ENCODE results near the gene PCDHA2. TPM values are rescaled to one million over a fixed set of nuclear protein-coding genes. Genes with fewer than 3 reads are reported as not detected.
"Not testable (repeated sequence)": the region's sequence is repeated elsewhere in the genome, so short reads cannot be mapped to it uniquely, and the experiment has no call there.

PCDHA2 gene
- total and polyA plus RNA-seq, 5 experiments from 2014 or later = not detected

DNA sequence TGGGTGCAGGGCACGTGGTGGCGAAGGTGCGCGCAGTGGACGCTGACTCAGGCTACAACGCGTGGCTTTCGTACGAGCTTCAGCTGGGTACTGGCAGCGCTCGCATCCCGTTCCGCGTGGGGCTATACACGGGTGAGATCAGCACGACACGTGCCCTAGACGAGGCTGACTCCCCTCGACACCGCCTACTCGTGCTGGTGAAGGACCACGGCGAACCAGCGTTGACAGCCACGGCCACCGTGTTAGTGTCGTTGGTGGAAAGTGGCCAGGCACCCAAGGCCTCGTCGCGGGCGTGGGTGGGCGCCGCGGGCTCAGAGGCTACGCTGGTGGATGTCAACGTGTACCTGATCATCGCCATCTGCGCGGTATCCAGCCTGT is 2.1 kb downstream of the PCDHA2 start:
- DNase-seq = peak in 1 of 10 donors; percentile 59
- peaks cover 23 to 44% (median 28%) of the 10 kb centered on the region in 5 donors for H3K27me3 Mint-ChIP-seq
- no peak overlapping the region for H3K27ac Mint-ChIP-seq
- no peak overlapping the region for H3K4me3 Mint-ChIP-seq
- H3K4me1 Mint-ChIP-seq = no peaks in the 10 kb centered on the region
- POLR2A ChIA-PET = no interaction called here
- no peak for ATAC-seq
- peaks cover 17 to 83% (median 46%) of the 10 kb centered on the region in 9 donors for H3K9me3 Mint-ChIP-seq
- H3K36me3 Mint-ChIP-seq = peaks cover 12 to 64% (median 44%) of the 10 kb centered on the region in 3 donors

DNA sequence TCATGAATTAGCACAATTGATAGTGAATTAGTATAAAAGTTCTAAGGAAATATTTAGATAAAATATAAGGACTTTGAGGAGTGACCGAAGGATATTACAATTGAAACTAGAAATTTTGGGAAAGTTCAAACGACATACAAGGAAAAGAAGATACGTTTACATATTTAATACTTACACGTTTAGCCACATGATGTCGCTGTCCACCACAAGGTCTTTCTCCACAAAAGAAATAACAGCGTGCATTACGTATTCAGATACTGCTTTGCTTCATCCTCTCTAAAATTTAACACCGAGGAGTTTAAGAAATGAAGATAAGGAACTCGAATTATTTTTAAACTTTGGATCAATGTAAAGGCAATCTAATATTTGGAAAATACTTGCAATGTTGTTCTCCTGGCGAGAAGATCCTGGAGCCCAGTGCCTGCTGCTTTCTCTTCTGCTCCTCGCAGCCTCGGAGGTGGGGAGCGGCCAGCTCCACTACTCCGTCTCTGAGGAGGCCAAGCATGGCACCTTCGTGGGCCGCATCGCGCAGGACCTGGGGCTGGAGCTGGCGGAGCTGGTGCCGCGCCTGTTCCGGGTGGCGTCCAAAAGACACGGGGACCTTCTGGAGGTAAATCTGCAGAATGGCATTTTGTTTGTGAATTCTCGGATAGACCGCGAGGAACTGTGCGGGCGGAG is 6.3 kb downstream of the PCDHA2 start, which contains the start of gene PCDHA3:
PCDHA3 (plus strand) TSS at position 242 of the 678 bp plus-strand sequence.
- Mint-ChIP-seq H3K27me3 (peaks cover 20 to 42% (median 23%) of the 10 kb centered on the region in 5 donors), H3K4me1 (no peaks in the 10 kb centered on the region), H3K27ac (peak within 1 kb of the TSS in 1 of 10 donors; percentile 65), H3K9me3 (peaks cover 16 to 73% (median 40%) of the 10 kb centered on the region in 9 donors), H3K4me3 (no peak within 1 kb of the TSS), H3K36me3 (peaks cover 8 to 54% (median 28%) of the 10 kb centered on the region in 3 donors)
- DNase-seq (no peak), ATAC-seq (no peak)
- POLR2A ChIA-PET = no interaction called here

DNA sequence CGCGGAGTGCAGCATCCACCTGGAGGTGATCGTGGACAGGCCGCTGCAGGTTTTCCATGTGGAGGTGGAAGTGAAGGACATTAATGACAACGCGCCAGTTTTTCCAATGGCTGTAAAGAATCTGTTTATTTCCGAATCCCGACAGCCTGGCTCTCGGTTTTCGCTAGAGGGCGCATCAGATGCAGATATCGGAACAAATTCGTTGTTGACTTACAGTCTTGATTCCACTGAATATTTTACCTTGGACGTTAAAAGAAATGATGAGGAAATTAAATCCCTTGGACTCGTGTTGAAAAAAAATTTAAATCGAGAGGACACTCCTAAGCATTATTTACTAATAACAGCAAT is 6.8 kb downstream of the PCDHA2 start:
- Mint-ChIP-seq H3K36me3 (peaks cover 8 to 57% (median 30%) of the 10 kb centered on the region in 3 donors), H3K27me3 (peaks cover 22 to 45% (median 24%) of the 10 kb centered on the region in 5 donors), H3K9me3 (peaks cover 16 to 76% (median 42%) of the 10 kb centered on the region in 9 donors), H3K4me3 (no peak overlapping the region), H3K27ac (no peak overlapping the region), H3K4me1 (no peaks in the 10 kb centered on the region)
- DNase-seq = no peak
- POLR2A ChIA-PET = no interaction called here
- ATAC-seq = no peak

DNA sequence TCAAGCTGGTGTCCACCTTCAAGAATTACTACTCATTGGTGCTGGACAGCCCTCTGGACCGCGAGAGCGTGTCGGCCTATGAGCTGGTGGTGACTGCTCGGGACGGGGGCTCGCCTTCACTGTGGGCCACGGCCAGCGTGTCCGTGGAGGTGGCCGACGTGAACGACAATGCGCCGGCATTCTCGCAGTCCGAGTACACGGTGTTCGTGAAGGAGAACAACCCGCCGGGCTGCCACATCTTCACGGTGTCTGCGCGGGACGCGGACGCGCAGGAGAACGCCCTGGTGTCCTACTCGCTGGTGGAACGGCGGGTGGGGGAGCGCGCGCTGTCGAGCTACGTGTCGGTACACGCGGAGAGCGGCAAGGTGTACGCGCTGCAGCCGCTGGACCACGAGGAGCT is 7.7 kb downstream of the PCDHA2 start:
- H3K27ac Mint-ChIP-seq, DNase-seq, POLR2A ChIA-PET, ATAC-seq, H3K4me1 Mint-ChIP-seq, H3K4me3 Mint-ChIP-seq: not testable (repeated sequence)
- peaks cover 16 to 80% (median 43%) of the 10 kb centered on the region in 9 donors for H3K9me3 Mint-ChIP-seq
- peaks cover 10 to 60% (median 32%) of the 10 kb centered on the region in 3 donors for H3K36me3 Mint-ChIP-seq
- peaks cover 26 to 49% (median 31%) of the 10 kb centered on the region in 5 donors for H3K27me3 Mint-ChIP-seq

DNA sequence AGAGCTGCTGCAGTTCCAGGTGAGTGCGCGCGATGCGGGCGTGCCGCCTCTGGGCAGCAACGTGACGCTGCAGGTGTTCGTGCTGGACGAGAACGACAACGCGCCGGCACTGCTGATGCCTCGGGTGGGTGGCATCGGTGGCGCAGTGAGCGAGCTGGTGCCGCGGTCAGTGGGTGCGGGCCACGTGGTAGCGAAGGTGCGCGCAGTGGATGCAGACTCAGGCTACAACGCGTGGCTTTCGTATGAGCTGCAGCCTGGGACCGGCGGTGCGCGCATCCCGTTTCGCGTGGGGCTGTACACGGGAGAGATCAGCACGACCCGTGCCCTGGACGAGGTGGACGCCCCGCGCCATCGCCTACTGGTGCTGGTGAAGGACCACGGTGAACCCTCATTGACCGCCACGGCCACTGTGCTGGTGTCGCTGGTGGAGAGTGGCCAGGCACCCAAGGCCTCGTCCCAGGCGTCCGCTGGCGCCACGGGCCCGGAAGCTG is 8.2 kb downstream of the PCDHA2 start:
- Mint-ChIP-seq H3K9me3 (peaks cover 15 to 82% (median 42%) of the 10 kb centered on the region in 9 donors), H3K27me3 (peaks cover 25 to 48% (median 34%) of the 10 kb centered on the region in 5 donors), H3K4me1 (no peaks in the 10 kb centered on the region), H3K36me3 (peaks cover 10 to 62% (median 31%) of the 10 kb centered on the region in 3 donors), H3K4me3 (no peak overlapping the region), H3K27ac (no peak overlapping the region)
- POLR2A ChIA-PET = no interaction called here
- no peak for ATAC-seq
- no peak for DNase-seq

DNA sequence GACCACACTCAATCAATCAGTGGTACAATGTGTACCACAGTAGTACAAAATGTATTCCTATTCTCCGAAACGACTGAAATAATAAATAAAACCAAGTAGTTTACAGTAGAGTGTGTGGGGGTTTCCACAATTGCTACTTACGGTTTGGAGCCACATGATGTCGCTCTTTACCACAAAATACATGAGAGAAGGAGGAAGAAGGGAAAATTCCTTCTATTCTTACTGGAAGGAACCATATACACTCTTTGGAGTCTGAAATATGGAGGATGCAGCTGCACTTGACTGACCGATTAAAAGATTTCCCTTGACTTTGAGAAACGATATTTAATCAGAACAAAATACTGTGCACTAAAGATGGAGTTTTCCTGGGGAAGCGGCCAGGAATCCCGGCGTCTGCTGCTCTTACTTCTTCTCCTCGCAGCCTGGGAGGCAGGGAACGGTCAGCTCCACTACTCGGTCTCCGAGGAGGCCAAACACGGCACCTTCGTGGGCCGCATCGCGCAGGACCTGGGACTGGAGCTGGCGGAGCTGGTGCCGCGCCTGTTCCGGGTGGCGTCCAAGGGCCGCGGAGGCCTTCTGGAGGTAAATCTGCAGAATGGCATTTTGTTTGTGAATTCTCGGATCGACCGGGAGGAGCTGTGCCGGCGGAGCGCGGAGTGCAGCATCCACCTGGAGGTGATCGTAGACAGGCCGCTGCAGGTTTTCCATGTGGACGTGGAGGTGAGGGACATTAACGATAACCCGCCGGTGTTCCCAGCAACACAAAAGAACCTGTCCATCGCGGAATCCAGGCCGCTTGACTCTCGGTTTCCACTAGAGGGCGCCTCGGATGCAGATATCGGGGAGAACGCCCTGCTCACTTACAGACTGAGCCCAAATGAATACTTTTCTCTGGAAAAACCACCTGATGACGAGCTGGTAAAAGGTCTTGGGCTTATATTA is 12.5 kb downstream of the PCDHA2 start, which contains the start of gene PCDHA4:
PCDHA4 (plus strand) TSS at position 235 of the 942 bp plus-strand sequence.
- peaks cover 17 to 83% (median 44%) of the 10 kb centered on the region in 9 donors for H3K9me3 Mint-ChIP-seq
- POLR2A ChIA-PET = no interaction called here
- H3K4me3 Mint-ChIP-seq = peak within 1 kb of the TSS in 1 of 10 donors; percentile 12
- peak within 1 kb of the TSS in 1 of 10 donors; percentile 34 for H3K27ac Mint-ChIP-seq
- H3K27me3 Mint-ChIP-seq = peaks cover 19 to 46% (median 33%) of the 10 kb centered on the region in 5 donors
- no peaks in the 10 kb centered on the region for H3K4me1 Mint-ChIP-seq
- peaks cover 5 to 53% (median 15%) of the 10 kb centered on the region in 3 donors for H3K36me3 Mint-ChIP-seq
- no peak for ATAC-seq
- no peak for DNase-seq

DNA sequence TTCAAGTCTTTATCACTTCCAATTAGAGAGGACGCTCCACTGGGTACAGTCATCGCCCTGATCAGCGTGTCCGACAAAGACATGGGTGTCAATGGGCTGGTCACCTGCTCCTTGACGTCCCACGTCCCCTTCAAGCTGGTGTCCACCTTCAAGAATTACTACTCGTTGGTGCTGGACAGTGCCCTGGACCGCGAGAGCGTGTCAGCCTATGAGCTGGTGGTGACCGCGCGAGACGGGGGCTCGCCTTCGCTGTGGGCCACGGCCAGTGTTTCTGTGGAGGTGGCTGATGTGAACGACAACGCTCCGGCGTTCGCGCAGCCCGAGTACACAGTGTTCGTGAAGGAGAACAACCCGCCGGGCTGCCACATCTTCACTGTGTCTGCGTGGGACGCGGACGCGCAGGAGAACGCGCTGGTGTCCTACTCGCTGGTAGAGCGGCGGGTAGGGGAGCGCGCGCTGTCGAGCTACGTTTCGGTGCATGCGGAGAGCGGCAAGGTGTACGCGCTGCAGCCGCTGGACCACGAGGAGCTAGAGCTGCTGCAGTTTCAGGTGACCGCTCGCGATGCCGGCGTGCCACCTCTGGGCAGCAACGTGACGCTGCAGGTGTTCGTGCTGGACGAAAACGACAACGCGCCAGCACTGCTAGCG is 13.7 kb downstream of the PCDHA2 start:
- peaks cover 23 to 57% (median 36%) of the 10 kb centered on the region in 5 donors for H3K27me3 Mint-ChIP-seq
- H3K27ac Mint-ChIP-seq, DNase-seq, H3K4me1 Mint-ChIP-seq, POLR2A ChIA-PET, ATAC-seq: not testable (repeated sequence)
- peak overlapping the region in 1 of 10 donors; percentile 36 for H3K4me3 Mint-ChIP-seq
- peaks cover 5 to 64% (median 14%) of the 10 kb centered on the region in 3 donors for H3K36me3 Mint-ChIP-seq
- H3K9me3 Mint-ChIP-seq = peaks cover 19 to 92% (median 55%) of the 10 kb centered on the region in 9 donors

DNA sequence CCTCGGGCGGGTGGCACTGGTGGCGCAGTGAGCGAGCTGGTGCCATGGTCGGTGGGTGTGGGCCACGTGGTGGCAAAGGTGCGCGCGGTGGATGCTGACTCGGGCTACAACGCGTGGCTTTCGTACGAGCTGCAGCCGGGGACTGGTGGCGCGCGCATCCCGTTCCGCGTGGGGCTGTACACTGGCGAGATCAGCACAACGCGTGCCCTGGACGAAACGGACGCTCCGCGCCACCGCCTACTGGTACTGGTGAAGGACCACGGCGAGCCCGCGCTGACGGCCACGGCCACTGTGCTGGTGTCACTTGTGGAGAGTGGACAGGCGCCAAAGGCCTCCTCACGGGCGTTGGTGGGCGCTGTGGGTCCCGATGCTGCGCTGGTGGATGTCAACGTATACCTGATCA is 14.2 kb downstream of the PCDHA2 start:
- POLR2A ChIA-PET = no interaction called here
- no peaks in the 10 kb centered on the region for H3K4me1 Mint-ChIP-seq
- H3K27ac Mint-ChIP-seq = no peak overlapping the region
- no peak for ATAC-seq
- peaks cover 18 to 52% (median 33%) of the 10 kb centered on the region in 5 donors for H3K27me3 Mint-ChIP-seq
- H3K9me3 Mint-ChIP-seq = peaks cover 16 to 90% (median 51%) of the 10 kb centered on the region in 9 donors
- peaks cover 3 to 61% (median 11%) of the 10 kb centered on the region in 3 donors for H3K36me3 Mint-ChIP-seq
- H3K4me3 Mint-ChIP-seq = no peak overlapping the region
- DNase-seq = no peak

DNA sequence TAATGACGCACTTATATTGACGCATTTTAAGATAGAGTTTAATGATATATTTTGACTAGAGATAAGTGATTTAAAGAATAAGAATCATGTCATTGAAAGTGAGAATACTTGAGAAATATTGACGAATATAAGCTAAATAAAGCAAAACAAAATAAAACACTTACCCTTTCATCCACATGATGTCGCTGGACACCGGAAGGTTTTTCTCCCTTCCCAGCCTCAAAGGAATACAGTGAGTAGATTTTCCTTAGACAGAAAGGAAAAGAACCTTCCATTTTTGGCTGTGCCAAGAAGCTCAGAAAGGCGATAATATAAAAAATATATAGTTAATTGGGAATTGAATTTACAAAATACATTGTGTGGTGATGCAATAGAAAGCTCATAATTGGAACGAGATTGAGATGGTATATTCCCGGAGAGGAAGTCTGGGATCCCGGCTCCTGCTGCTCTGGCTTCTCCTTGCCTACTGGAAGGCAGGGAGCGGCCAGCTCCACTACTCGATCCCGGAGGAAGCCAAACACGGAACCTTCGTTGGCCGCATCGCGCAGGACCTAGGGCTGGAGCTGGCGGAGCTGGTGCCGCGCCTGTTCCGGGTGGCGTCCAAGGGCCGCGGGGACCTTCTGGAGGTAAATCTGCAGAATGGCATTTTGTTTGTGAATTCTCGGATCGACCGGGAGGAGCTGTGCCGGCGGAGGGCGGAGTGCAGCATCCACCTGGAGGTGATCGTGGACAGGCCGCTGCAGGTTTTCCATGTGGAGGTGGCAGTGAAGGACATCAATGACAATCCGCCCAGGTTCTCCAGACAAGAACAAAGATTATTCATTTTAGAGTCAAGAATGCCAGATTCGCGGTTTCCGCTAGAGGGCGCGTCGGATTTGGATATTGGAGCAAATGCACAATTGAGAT is 27.0 kb downstream of the PCDHA2 start, which contains the start of gene PCDHA5:
PCDHA5 (plus strand) TSS at position 239 of the 906 bp plus-strand sequence.
- no peak within 1 kb of the TSS for H3K4me3 Mint-ChIP-seq
- ATAC-seq = no peak
- H3K27ac Mint-ChIP-seq = no peak within 1 kb of the TSS
- H3K9me3 Mint-ChIP-seq = peaks cover 8 to 52% (median 20%) of the 10 kb centered on the region in 9 donors
- DNase-seq = no peak
- POLR2A ChIA-PET = no interaction called here
- peaks cover 12 to 18% (median 15%) of the 10 kb centered on the region in 5 donors for H3K27me3 Mint-ChIP-seq
- no peaks in the 10 kb centered on the region for H3K4me1 Mint-ChIP-seq
- peaks cover 0 to 33% (median 6%) of the 10 kb centered on the region in 3 donors for H3K36me3 Mint-ChIP-seq

DNA sequence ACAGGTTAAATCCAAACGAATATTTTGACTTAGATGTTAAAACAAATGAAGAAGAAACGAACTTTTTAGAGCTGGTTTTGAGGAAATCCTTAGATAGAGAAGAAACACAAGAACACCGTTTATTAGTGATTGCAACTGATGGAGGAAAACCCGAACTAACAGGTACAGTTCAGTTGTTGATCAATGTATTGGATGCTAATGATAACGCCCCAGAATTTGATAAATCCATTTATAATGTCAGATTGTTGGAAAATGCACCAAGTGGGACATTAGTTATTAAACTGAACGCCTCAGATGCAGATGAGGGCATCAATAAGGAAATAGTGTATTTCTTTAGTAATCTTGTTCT is 27.6 kb downstream of the PCDHA2 start:
- Mint-ChIP-seq H3K4me3 (no peak overlapping the region), H3K4me1 (no peaks in the 10 kb centered on the region), H3K9me3 (peaks cover 13 to 55% (median 24%) of the 10 kb centered on the region in 9 donors), H3K36me3 (peaks cover 3 to 37% (median 6%) of the 10 kb centered on the region in 3 donors), H3K27ac (no peak overlapping the region), H3K27me3 (peaks cover 19 to 24% (median 20%) of the 10 kb centered on the region in 5 donors)
- no peak for ATAC-seq
- POLR2A ChIA-PET = no interaction called here
- DNase-seq = no peak

DNA sequence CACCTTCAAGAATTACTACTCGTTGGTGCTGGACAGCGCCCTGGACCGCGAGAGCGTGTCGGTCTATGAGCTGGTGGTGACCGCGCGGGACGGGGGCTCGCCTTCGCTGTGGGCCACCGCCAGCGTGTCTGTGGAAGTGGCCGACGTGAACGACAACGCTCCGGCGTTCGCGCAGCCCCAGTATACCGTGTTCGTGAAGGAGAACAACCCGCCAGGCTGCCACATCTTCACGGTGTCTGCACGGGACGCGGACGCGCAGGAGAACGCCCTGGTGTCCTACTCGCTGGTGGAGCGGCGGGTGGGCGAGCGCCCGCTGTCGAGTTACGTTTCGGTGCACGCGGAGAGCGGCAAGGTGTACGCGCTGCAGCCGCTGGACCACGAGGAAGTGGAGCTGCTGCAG is 28.3 kb downstream of the PCDHA2 start:
- ATAC-seq, H3K4me3 Mint-ChIP-seq, POLR2A ChIA-PET, H3K4me1 Mint-ChIP-seq, H3K27ac Mint-ChIP-seq, DNase-seq: not testable (repeated sequence)
- H3K36me3 Mint-ChIP-seq = peaks cover 7 to 40% (median 13%) of the 10 kb centered on the region in 3 donors
- H3K27me3 Mint-ChIP-seq = peaks cover 18 to 29% (median 26%) of the 10 kb centered on the region in 5 donors
- H3K9me3 Mint-ChIP-seq = peaks cover 16 to 55% (median 24%) of the 10 kb centered on the region in 9 donors
